Stimulated activated CD8-positive, alpha-beta memory T cell treated with anti-CD3 and anti-CD28 coated beads, Interleukin-15, amount 100 ng/mL, for 24 hours (primary cell): ENCODE data around the gene LRCH3.

Source experiments
- DNase-seq: peaks from one replicate; pipeline ENCODE4 v3.0.0-alpha.2; 2020; ENCODE audit warnings: low read depth

LRCH3 gene

GRCh38 chr3:197936819-197937384 lies 145.8 kb downstream of the LRCH3 start:
- no peak for DNase-seq
